Measurements from ENCODE around the gene VCL. TPM values are rescaled to one million over a fixed set of nuclear protein-coding genes. Genes with fewer than 3 reads are reported as not detected.

VCL gene
- total RNA-seq, 2 donors from 2014 or later = 97.2 to 285 TPM

DNA sequence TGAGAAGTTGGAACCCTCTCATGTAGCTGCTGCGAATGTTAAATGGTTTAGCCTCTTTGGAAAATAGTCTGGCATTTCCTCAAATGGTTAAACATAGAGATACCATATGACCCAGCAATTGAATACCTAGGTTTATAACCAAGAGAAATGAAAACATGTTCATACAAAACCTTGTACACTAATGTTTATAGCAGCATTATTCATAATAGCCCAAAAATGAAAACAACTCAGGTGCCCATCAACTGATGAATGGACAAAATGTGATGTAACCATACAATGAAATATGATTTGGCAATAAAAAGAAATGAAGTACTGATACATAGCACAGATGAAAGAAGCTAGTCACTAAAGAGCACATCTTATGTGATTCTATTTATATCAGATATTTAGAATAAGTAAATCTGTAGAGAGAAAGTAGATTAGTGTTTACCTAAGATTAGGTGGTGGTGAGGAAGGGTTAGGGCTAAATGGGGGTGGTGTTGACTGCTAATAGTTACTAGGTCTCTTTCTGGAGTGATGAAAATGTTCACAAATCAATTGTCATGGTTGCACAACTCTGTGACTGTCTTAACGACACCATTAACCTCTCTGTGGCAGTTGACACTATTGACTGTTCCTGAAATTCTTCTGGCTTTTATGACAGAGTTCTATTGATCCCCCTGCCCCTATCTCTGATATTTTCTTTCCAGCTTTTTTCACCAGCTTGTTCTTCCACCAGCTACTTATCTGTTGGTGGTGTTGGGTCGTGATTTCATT lies 35.2 kb downstream of the VCL start:
- Histone ChIP-seq H3K9me3 (no peaks in the 10 kb centered on the region), H3K4me1 (replicated peaks) (no peaks in the 10 kb centered on the region), H3K27ac (no peak overlapping the region), H3K36me3 (no peaks in the 10 kb centered on the region), H3K27me3 (replicated peaks; ENCODE audit: insufficient read depth) (no peaks in the 10 kb centered on the region), H3K4me3 (no peak overlapping the region)
- no peak for TF ChIP-seq POLR2A (IDR thresholded peaks at IDR 0.05)
- TF ChIP-seq, protein P1, sequence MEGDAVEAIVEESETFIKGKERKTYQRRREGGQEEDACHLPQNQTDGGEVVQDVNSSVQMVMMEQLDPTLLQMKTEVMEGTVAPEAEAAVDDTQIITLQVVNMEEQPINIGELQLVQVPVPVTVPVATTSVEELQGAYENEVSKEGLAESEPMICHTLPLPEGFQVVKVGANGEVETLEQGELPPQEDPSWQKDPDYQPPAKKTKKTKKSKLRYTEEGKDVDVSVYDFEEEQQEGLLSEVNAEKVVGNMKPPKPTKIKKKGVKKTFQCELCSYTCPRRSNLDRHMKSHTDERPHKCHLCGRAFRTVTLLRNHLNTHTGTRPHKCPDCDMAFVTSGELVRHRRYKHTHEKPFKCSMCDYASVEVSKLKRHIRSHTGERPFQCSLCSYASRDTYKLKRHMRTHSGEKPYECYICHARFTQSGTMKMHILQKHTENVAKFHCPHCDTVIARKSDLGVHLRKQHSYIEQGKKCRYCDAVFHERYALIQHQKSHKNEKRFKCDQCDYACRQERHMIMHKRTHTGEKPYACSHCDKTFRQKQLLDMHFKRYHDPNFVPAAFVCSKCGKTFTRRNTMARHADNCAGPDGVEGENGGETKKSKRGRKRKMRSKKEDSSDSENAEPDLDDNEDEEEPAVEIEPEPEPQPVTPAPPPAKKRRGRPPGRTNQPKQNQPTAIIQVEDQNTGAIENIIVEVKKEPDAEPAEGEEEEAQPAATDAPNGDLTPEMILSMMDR (IDR thresholded peaks at IDR 0.05) = no peak
- TF ChIP-seq POLR2AphosphoS5 (IDR thresholded peaks at IDR 0.05) = no peak
- intact Hi-C loops (cut with DNase I) = no loop called here
- no peak for DNase-seq (ENCODE audit: low spot score)
- 58% methylated on average over 3 of the region's 3 CpGs for WGBS

DNA sequence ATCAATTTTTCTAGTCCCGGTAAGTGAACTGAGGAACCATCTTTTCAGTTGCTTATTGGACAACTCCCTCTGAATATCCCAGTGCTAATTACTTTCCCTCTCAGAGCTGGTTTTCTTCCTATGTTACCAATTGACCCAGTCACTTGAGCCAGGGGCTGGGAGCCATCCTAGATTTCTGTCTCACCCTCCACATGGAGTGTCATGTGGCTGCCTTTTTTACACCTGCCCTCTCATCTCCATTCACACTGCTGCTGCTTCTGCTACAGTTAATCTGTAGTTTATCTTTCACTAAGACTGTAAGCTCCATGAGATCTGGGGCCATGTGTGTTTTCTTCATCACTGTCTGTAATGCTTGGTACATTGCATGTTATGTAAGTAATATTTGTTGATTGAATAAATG lies 35.8 kb downstream of the VCL start:
- TF ChIP-seq POLR2A (IDR thresholded peaks at IDR 0.05) = no peak
- TF ChIP-seq, protein P1 (IDR thresholded peaks at IDR 0.05) = no peak
- TF ChIP-seq POLR2AphosphoS5 (IDR thresholded peaks at IDR 0.05) = no peak
- intact Hi-C loops (cut with DNase I) = no loop called here

GRCh38 chr10:74034301-74034700 lies 36.4 kb downstream of the VCL start:
- no peak overlapping the region for H3K4me3 ChIP-seq
- H3K36me3 ChIP-seq = no peaks in the 10 kb centered on the region
- H3K27me3 ChIP-seq (replicated peaks; ENCODE audit: insufficient read depth) = no peaks in the 10 kb centered on the region
- DNase-seq (ENCODE audit: low spot score) = no peak
- H3K9me3 ChIP-seq = no peaks in the 10 kb centered on the region
- WGBS = 49% methylated on average over 2 of the region's 2 CpGs
- H3K4me1 ChIP-seq (replicated peaks) = no peaks in the 10 kb centered on the region
- no peak for TF ChIP-seq POLR2AphosphoS5 (IDR thresholded peaks at IDR 0.05)
- TF ChIP-seq, protein P1 (IDR thresholded peaks at IDR 0.05) = no peak
- TF ChIP-seq POLR2A (IDR thresholded peaks at IDR 0.05) = no peak
- intact Hi-C loops (cut with DNase I) = no loop called here
- H3K27ac ChIP-seq = no peak overlapping the region

More for the DNA sequence above, 35.8 kb downstream of the VCL start:
- WGBS = 93% methylated on average over 1 of the region's 1 CpG
- no peaks in the 10 kb centered on the region for H3K4me1 ChIP-seq (replicated peaks)
- H3K4me3 ChIP-seq = no peak overlapping the region
- no peaks in the 10 kb centered on the region for H3K36me3 ChIP-seq
- DNase-seq (ENCODE audit: low spot score) = no peak
- no peaks in the 10 kb centered on the region for H3K27me3 ChIP-seq (replicated peaks; ENCODE audit: insufficient read depth)
- no peaks in the 10 kb centered on the region for H3K9me3 ChIP-seq
- no peak overlapping the region for H3K27ac ChIP-seq

DNA sequence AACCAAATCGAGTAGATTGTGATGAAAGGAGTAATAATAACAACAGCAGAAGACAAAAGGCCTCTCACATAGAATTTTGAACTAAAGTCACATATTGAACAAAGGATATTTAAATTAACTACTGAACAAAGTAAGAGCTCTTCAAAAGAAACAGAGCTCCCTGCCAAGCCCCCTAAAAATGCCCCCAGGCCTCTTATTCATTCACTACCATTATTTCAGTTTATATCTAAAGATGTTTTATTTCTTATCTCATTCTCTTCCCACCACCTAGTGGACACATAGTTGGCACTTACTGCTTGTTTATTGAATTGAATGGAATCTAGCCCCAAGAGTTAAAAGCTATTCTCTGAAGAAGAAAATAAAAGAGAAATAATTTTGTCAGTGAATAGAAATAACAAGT lies 37.4 kb downstream of the VCL start:
- no peak for DNase-seq (ENCODE audit: low spot score)
- no peaks in the 10 kb centered on the region for H3K27me3 ChIP-seq (replicated peaks; ENCODE audit: insufficient read depth)
- no peak for TF ChIP-seq POLR2A (IDR thresholded peaks at IDR 0.05)
- TF ChIP-seq, protein P1 (IDR thresholded peaks at IDR 0.05) = peak in 1 of 4 experiments; percentile 16
- H3K9me3 ChIP-seq = no peaks in the 10 kb centered on the region
- no peaks in the 10 kb centered on the region for H3K4me1 ChIP-seq (replicated peaks)
- WGBS = 7% methylated on average over 1 of the region's 1 CpG
- intact Hi-C loops (cut with DNase I) = no loop called here
- H3K27ac ChIP-seq = no peak overlapping the region
- H3K36me3 ChIP-seq = no peaks in the 10 kb centered on the region
- no peak overlapping the region for H3K4me3 ChIP-seq

DNA sequence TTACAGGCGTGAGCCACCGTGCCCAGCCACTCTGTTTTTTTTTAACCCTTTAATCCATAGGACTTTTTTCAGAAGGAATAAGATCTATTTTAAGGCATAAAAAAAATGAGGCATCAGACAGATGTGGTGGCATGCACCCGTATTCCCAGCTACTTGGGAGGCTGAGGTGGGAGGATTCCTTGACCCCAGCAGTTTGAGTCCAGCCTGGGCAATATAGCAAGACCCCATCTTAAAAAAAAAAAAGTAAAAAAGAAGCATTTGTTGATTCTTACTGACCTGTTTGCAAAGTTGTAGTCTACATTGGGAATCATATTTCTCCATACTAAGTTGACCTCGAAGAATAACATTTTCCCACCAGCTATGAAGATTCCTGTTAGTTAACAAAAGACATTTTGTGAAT lies 38.6 kb downstream of the VCL start:
- H3K27me3 ChIP-seq (replicated peaks; ENCODE audit: insufficient read depth) = no peaks in the 10 kb centered on the region
- H3K4me1 ChIP-seq (replicated peaks) = no peaks in the 10 kb centered on the region
- intact Hi-C loops (cut with DNase I) = no loop called here
- TF ChIP-seq, protein P1 (IDR thresholded peaks at IDR 0.05) = no peak
- TF ChIP-seq POLR2A (IDR thresholded peaks at IDR 0.05) (no peak), POLR2AphosphoS5 (IDR thresholded peaks at IDR 0.05) (no peak)
- no peak overlapping the region for H3K4me3 ChIP-seq
- no peak for DNase-seq (ENCODE audit: low spot score)
- H3K36me3 ChIP-seq = no peaks in the 10 kb centered on the region
- no peak overlapping the region for H3K27ac ChIP-seq
- 90% methylated on average over 4 of the region's 4 CpGs for WGBS
- H3K9me3 ChIP-seq = no peaks in the 10 kb centered on the region
